Inferior parietal cortex (tissue), 1 donor: ENCODE data around the gene ACER3.
"Not testable (repeated sequence)": the region's sequence is repeated elsewhere in the genome, so short reads cannot be mapped to it uniquely, and the experiment has no call there.

ENCODE experiments used
- DNase-seq: peaks from one replicate; pipeline ENCODE4 v3.0.0-alpha.2; 2016; ENCODE audit errors: extremely low spot score

ACER3 gene

DNA sequence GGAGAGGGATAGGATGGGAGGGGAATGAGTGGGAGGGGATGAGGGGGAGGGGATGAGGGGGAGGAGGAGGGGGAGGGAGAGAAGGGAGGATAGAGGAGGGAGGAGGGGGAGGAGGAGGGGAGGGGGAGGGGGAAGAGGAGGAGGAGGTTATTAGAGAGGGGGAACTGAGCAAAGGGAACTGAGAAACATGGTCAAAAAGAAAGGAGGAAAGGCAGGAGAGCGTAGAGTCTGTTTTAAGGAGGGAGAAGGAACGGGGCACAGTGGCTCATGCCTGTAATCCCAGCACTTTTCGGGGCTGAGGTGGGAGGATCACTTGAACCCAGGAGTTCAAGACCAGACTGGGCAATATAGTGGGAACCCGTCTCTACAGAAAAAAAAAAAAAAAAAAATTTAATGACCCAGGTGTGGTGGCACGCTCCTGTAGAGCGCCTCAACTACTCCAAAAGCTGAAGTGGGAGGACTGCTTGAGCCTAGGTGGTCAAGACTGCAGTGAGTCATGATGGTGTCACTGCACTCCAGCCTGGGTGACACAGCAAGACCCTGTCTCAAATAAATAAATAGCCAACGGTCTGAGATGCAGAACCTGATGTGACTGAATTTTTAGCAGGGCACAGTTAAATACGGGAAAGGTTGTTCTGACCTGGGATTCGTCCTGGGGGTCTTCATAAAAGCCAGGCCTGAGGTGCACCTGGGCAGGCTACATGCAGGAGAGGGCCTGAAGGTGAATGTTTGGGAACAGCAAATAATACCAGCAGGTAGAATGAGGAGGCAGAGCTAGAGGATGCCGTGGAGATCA lies 177.5 kb downstream of the ACER3 start:
- DNase-seq: no peak

DNA sequence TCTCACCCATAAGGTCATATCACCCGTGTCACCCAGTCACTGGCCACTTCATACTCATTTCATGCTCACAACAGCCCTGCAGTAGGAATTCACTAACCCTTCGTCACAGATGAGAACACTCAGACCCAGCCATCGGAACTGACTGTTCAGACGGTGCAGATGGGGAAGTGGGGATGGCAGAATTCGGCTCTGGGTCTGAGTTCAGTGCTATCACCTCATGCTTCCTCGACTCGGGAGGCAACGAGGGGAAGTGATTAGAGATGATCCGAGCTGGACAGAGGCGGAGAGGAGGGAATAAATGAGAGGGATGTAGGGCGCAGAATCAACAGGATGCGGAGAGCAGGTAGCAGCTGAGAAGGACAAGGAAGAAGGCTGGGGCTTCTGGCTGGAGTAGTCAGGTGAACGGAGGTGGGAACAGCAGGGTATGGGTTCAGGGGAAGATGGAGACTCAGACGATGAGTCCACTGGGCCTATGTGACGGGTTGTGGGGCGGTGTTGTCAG lies 178.2 kb downstream of the ACER3 start:
- no peak for DNase-seq

GRCh38 chr11:77039491-77040400 lies 179.0 kb downstream of the ACER3 start:
- no peak for DNase-seq

GRCh38 chr11:77040401-77040777 lies 179.7 kb downstream of the ACER3 start:
- no peak for DNase-seq

DNA sequence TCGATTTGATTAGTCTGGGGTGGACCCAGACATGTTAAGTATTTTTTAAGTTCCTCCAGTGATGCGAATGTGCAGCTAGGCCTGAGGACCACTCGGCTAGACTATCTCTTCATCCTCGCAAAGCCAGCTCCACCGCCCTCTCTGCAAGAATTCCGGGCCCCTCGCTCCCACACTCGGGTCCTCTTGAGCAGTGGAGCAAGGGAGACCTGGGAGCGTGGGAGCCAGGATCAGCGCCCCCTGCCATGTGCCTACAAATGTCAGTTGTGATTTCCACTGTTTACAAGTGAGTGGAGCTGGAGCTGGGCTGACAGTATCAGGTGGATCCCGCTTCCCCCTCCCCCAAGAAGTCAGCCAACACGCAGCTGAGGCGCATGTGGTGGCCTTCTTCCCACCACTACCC lies 180.2 kb downstream of the ACER3 start:
- DNase-seq: no peak

- no peak for DNase-seq
Measured at GRCh38 chr11:77042111-77042726, 181.5 kb downstream of the ACER3 start.

DNA sequence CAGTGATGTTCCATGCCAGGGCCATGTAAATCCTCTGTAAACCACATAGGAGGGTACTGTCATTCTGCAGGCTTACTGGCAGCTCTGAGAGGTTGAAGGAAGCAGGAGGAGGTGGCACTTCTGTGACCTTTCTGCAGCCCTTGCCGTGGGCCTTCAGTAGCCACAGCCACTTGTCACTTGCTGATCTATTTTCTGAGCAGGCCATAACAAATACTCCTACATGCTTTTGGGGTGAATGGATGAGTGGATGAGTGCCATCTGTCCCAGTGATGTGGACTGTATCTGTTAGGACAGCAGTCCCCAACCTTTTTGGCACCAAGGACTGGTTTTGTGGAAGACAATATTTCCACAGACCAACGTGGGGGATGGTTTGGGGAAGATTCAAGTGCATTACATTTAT lies 183.6 kb downstream of the ACER3 start:
- DNase-seq: no peak

- DNase-seq: no peak
Measured at GRCh38 chr11:77044886-77045285, 184.2 kb downstream of the ACER3 start.

- DNase-seq: peak; percentile 24
Measured at GRCh38 chr11:77046060-77046501, 185.4 kb downstream of the ACER3 start.

GRCh38 chr11:77047007-77047927 lies 186.5 kb downstream of the ACER3 start:
- peak; percentile 96 for DNase-seq

- not testable (repeated sequence) for DNase-seq
Measured at GRCh38 chr11:77047928-77048446, 187.3 kb downstream of the ACER3 start.

DNA sequence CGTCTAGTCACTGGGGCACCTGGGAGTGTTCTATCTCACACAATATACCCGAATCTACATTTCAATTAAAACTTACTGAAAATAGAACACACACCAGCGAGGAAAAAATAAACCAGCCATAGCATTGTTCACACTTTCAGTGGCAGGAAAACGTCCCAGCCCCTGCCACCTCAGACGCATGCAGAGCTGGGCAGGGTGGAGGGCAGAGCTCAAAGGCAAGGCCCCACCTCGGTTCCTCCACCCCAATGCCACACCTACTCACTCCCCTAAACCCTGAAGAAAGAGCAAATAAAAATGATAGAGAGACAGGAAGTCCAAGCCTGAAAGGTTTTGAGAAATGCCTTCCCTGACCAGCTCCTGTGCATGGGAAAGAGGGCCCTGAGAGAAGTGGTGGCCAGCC lies 188.3 kb downstream of the ACER3 start:
- no peak for DNase-seq

GRCh38 chr11:77051511-77051910 lies 190.8 kb downstream of the ACER3 start:
- no peak for DNase-seq

GRCh38 chr11:77052518-77052917 lies 191.8 kb downstream of the ACER3 start:
- no peak for DNase-seq

- no peak for DNase-seq
Measured at GRCh38 chr11:77053217-77054015, 192.7 kb downstream of the ACER3 start.

DNA sequence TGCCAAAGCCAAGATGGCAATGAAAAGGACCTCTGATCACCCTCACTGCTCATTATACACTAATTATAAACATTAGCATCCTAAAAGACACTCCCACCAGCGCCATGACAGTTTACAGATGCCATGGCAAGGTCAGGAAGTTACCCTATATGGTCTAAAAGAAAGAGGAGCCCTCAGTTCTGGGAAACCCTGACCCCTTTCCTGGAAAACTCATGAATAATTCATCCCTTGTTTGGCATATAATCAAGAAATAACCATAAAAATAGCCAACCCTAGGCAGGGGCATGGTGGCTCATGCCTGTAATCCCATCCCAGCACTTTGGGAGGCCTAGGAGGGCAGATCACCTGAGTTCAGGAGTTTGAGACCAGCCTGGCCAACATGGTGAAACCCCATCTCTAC lies 193.4 kb downstream of the ACER3 start:
- DNase-seq: no peak

GRCh38 chr11:77055101-77055561 lies 194.4 kb downstream of the ACER3 start:
- DNase-seq: no peak

GRCh38 chr11:77055913-77056312 lies 195.2 kb downstream of the ACER3 start:
- no peak for DNase-seq

- DNase-seq: no peak
Measured at GRCh38 chr11:77056814-77057402, 196.2 kb downstream of the ACER3 start.
